HG02885 (cell line): ENCODE results near the gene SLC28A1.
"Not testable (repeated sequence)": the region's sequence is repeated elsewhere in the genome, so short reads cannot be mapped to it uniquely, and the experiment has no call there.

Source experiments
- ATAC-seq: cut with Tn5 transposase; IDR thresholded peaks from one replicate; pipeline ENCODE4 v1.9.1; 2021; ENCODE audit warnings: mild to moderate bottlenecking; ENCODE audit not compliant: unreplicated experiment, poor library complexity

SLC28A1 gene

GRCh38 chr15:84861781-84862180, 22.7 kb upstream of the SLC28A1 start:
- no peak for ATAC-seq

- no peak for ATAC-seq
These were observed 22.1 kb upstream of the SLC28A1 start for GRCh38 chr15:84862214-84862975.

GRCh38 chr15:84863565-84864443, 20.7 kb upstream of the SLC28A1 start:
- no peak for ATAC-seq

DNA sequence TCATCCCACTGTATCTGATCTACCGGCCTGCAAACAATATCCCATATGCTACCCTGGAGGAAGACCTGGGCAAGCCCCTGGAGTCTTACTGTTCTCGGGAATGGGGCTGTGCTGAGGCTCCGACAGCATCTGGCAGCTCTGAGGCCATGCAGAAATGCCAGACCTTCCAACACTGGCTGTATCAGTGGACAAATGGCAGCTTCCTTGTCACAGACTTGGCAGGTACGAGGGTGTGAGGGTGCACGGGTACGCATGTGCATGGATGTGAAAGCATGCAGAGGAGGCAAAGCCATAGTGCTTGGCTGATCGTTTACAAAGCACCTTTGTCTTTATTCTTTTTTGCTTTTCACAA, 20.0 kb upstream of the SLC28A1 start:
- no peak for ATAC-seq

DNA sequence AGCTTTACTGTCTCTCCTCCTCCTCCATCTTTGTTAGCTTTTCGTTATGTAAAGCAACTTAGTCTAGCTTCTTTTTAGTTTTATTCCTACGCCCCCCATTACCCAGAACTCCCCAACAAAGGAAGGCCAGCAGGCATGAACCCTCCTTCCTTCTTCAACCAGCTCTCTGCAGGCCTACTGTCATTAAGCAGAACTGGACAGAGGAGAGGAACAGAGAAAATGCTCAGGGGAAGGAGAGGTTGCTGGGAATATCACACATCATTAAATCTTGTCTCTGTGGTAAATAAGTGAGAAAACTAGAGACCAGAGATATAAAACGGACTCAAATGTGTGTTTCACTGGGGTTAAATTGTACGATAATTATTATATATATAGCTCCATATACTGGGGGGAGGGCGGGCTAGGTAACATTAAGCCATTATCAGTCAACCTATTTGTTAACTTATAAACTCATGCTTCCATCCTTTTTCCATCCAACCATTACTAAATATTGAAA, 19.3 kb upstream of the SLC28A1 start:
- ATAC-seq: no peak

GRCh38 chr15:84868037-84868880, 16.2 kb upstream of the SLC28A1 start:
- ATAC-seq: no peak

GRCh38 chr15:84869510-84869909, 15.0 kb upstream of the SLC28A1 start:
- no peak for ATAC-seq

GRCh38 chr15:84871428-84871985, 13.0 kb upstream of the SLC28A1 start:
- no peak for ATAC-seq

DNA sequence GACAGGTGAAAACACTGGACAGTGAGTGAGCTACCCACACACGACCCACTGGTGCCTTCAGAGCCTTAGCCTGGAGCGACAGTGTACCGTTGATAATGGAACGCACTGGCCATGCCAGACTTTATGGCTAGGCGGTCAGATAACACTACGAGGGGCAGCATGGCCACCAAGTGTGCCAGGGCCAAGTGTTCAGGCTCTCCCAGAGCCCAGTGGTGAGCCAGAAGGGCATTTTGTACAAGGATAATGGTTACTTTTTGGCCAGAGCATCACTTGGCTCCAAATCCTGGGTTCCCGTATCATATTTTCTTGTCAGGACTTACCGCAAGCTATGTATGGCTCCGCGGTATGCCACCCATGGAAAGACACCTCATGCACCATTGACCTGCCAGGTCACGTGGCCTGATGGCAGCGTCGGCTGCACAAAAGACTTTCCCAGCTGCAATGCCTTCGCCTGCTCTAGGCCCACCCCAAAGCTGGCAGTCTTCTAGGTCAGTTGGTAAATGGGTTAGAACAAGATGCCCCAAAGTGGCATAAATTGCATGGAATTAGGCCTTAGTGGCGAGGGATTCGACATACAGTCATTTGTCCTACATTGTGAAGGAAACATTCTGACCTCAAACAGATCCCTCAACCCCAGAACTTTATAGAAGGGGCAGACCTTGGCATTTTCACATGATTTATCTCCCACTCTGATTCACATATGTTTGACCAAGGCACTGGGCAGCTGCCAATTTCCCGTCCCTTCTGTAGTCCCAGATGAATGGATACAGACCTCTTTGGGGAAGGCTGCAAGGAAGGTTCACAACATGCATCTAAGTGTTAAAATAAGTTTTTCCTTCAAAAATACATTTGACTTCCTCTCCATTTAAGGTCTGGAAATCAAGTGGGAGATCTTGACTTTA, 12.2 kb upstream of the SLC28A1 start:
- ATAC-seq: no peak

- no peak for ATAC-seq
These were observed 10.5 kb upstream of the SLC28A1 start for GRCh38 chr15:84873997-84874396.

DNA sequence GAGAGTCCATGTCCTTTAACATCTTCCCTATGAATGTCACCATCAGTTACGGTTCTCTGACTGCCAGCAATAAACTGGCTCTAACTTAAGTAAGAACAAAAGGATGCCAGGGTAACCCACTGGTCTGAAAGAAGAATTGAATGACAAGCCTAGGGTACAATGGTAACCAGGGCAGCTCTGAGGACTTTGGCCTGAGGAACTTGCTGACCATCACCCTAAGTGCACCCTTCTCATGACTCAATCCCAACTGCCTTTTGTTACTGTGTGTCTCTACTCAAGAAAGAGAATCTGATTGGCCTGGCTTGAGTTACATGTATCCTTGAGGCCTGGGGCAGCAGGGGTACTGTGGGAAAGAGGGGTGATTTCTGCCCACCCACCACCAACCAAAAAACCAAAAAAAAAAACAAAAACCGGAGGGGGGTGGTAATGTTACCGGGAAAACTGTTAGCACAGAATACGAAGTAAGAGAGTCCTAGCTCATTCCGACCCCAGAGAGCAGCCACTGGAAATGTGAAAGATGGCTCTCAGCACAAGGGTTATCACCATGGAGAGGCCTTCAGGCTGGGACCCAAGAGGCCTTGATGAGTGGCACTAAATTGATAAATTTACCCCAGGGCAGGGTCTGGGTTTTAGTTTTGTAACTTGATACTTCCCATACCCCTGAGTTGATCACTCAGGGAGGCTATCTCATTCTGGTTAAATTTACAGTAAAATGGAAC, 9.3 kb upstream of the SLC28A1 start:
- no peak for ATAC-seq

DNA sequence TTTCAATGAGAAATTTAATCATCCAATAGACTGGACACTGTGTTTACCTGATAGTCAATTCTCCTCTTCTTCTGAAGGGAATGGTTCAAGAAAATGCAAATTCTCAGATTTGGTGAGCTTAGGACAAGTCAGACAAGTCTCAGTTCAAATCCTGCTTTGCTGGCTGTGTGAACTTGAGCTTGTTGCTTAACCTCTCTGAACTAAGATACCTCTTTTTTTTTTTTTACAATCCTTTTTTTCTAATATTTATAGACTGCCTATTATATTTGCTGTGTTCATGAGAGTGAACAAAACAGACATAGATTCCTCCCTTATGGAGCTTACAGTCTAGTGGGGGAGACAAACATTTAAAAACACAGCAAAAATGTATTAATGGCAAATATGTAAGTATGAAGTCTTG, 8.2 kb upstream of the SLC28A1 start:
- no peak for ATAC-seq

GRCh38 chr15:84877701-84878100, 6.8 kb upstream of the SLC28A1 start:
- ATAC-seq: not testable (repeated sequence)

DNA sequence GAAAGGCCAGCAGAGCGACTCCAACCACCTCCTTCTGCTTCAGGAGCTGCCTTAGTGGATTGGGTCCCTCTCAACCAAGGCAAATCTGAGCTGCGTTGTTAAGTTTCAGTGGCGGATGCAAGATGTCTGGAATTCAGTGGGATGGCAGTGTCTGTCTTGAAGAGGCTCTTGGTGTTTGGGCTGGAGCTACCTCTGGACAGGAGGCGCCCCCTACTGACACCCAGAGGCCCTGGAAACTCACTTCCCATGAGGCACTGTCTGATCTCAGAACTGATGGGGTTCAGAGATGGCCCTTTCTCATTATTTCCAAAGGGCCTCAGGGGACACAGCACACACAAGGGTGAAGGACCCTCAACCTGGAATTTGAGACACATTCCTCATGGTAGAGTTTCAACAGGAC, 6.0 kb upstream of the SLC28A1 start:
- no peak for ATAC-seq

DNA sequence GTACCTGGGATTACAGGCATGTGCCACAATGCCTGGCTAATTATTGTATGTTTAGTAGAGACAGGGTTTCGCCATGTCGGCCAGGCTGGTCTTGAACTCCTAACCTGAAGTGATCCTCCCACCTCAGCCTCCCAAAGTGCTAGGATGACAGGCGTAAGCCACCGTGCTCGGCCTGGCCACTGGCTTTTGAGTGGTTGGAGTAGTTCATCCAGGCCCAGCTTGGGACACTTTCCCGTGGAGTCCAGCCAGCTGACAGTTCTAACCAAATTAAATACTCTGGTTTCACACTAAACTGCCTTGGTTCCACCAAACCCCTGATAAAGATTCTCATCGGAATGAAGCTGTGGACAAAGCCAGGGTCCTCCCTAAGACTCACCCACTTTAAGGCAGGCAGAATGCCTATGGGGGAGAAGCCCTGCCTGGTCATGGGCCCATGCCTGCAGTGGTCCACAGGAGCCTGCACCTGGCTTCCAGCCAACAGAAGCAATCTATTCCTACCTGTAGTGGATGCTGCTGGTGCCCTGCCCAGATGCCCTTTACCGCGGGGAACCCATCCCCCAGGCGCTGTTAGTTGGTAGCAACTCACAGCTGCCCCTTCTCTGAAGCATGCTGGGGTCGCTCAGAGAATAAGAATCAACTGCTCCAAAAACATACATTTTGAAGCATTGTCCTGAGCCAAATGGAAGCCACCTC, 5.2 kb upstream of the SLC28A1 start:
- no peak for ATAC-seq

DNA sequence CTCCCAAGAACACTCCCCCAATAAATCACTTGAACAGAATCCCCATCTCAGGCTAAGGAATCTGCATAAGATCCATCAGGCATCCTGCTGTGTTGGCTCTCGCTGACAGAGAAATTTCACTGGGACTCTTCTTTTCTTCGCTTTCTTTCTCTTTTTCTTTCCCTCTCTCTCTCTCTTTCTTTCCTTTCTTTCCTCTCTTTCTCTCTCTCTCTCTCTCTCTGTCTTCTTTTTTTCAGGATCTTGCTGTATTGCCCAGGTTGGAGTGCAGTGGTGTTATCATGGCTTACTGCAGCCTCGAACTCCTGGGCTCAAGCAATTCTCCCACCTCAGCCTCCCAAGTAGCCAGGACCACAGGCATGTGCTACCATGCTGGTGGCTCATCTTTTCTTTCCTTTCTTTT, 4.5 kb upstream of the SLC28A1 start:
- ATAC-seq: no peak

GRCh38 chr15:84880822-84881519, 3.5 kb upstream of the SLC28A1 start:
- no peak for ATAC-seq

DNA sequence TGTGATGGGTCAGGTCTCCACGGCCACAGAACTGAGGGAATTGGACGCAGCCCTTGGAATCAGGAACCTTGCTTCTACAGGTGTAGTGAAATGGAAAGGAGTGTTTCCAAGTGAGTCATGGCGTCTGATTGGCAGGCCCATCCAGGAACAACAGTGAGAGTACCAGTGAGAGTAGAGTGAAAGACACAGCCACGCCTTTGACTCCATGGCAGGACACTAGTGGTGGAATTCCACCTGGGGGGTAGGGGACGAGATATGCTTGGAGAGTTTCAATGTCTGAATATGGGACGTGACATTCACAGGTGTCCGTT, 3.0 kb upstream of the SLC28A1 start:
- ATAC-seq: no peak
